KOPT-K1 (cell line): ENCODE measurements around the gene ERLEC1.
"Not testable (repeated sequence)": the region's sequence is repeated elsewhere in the genome, so short reads cannot be mapped to it uniquely, and the experiment has no call there.

Experiments
- H3K27ac ChIP-seq: fragments of 200-600 bp; sonication (generic); 2 replicates; pipeline ENCODE4 v1.5.1; 2016; ENCODE audit warnings: antibody characterized with exemption, mild to moderate bottlenecking, low read depth, low read length; ENCODE audit not compliant: poor library complexity, severe bottlenecking
- H3K36me3 ChIP-seq: fragments of 200-600 bp; sonication (generic); 2 replicates; pipeline ENCODE4 v1.5.1; 2017; ENCODE audit warnings: antibody characterized with exemption, mild to moderate bottlenecking, low read length, moderate library complexity; ENCODE audit not compliant: insufficient read depth
- H3K9me3 ChIP-seq: fragments of 200-600 bp; sonication (generic); 2 replicates; pipeline ENCODE4 v1.5.1; 2017; ENCODE audit warnings: antibody characterized with exemption, low read length, mild to moderate bottlenecking; ENCODE audit not compliant: insufficient read depth, poor library complexity, severe bottlenecking

ERLEC1 gene

GRCh38 chr2:53842891-53843290 lies 56.0 kb downstream of the ERLEC1 start:
- Histone ChIP-seq H3K36me3 (no peaks in the 10 kb centered on the region), H3K9me3 (no peaks in the 10 kb centered on the region), H3K27ac (no peak overlapping the region)

- Histone ChIP-seq H3K9me3 (no peaks in the 10 kb centered on the region), H3K36me3 (no peaks in the 10 kb centered on the region), H3K27ac (no peak overlapping the region)
These were observed 56.8 kb downstream of the ERLEC1 start for GRCh38 chr2:53843595-53843994.

- peaks cover 6% of the 10 kb centered on the region; the same call in 1 of the 2 replicates for H3K36me3 ChIP-seq
- H3K27ac ChIP-seq: no peak overlapping the region
- H3K9me3 ChIP-seq: no peaks in the 10 kb centered on the region
These were observed 61.2 kb downstream of the ERLEC1 start for GRCh38 chr2:53848062-53848461.

GRCh38 chr2:53851052-53851757 lies 64.4 kb downstream of the ERLEC1 start:
- H3K36me3 ChIP-seq: peaks cover 30% of the 10 kb centered on the region; the same call in 1 of the 2 replicates
- not testable (repeated sequence) for H3K9me3 ChIP-seq, H3K27ac ChIP-seq

GRCh38 chr2:53852532-53852931 lies 65.7 kb downstream of the ERLEC1 start:
- Histone ChIP-seq H3K9me3 (no peaks in the 10 kb centered on the region), H3K27ac (no peak overlapping the region), H3K36me3 (peaks cover 30% of the 10 kb centered on the region; the same call in 1 of the 2 replicates)

GRCh38 chr2:53854678-53855077 lies 67.8 kb downstream of the ERLEC1 start:
- H3K36me3 ChIP-seq: peaks cover 36% of the 10 kb centered on the region
- no peak overlapping the region for H3K27ac ChIP-seq
- no peaks in the 10 kb centered on the region for H3K9me3 ChIP-seq

GRCh38 chr2:53856272-53856671 lies 69.4 kb downstream of the ERLEC1 start:
- Histone ChIP-seq H3K36me3 (peaks cover 49% of the 10 kb centered on the region), H3K9me3 (no peaks in the 10 kb centered on the region), H3K27ac (no peak overlapping the region)

- Histone ChIP-seq H3K9me3 (no peaks in the 10 kb centered on the region), H3K27ac (no peak within 1 kb of the TSS), H3K36me3 (peaks cover 57% of the 10 kb centered on the region)
These were observed 72.7 kb downstream of the ERLEC1 start, which contains the start of gene GPR75 for GRCh38 chr2:53859206-53860181. Gene GPR75, minus strand, starts transcription at chr2:53859967. Its CDS starts 5,211 bp downstream, at chr2:53854756.

- H3K9me3 ChIP-seq: no peaks in the 10 kb centered on the region
- H3K36me3 ChIP-seq: peaks cover 70% of the 10 kb centered on the region
- no peak overlapping the region for H3K27ac ChIP-seq
These were observed 75.0 kb downstream of the ERLEC1 start for GRCh38 chr2:53861824-53862223.

- peaks cover 80% of the 10 kb centered on the region for H3K36me3 ChIP-seq
- no peak overlapping the region for H3K27ac ChIP-seq
- no peaks in the 10 kb centered on the region for H3K9me3 ChIP-seq
These were observed 76.8 kb downstream of the ERLEC1 start for GRCh38 chr2:53863538-53864227.

- Histone ChIP-seq H3K27ac (no peak overlapping the region), H3K9me3 (no peaks in the 10 kb centered on the region), H3K36me3 (peaks cover 90% of the 10 kb centered on the region)
These were observed 78.4 kb downstream of the ERLEC1 start for GRCh38 chr2:53865264-53865663.

GRCh38 chr2:53865962-53866361 lies 79.1 kb downstream of the ERLEC1 start:
- peaks cover 92% of the 10 kb centered on the region for H3K36me3 ChIP-seq
- no peak overlapping the region for H3K27ac ChIP-seq
- H3K9me3 ChIP-seq: no peaks in the 10 kb centered on the region

- H3K9me3 ChIP-seq: no peaks in the 10 kb centered on the region
- no peak overlapping the region for H3K27ac ChIP-seq
- H3K36me3 ChIP-seq: peaks cover 95% of the 10 kb centered on the region
These were observed 80.3 kb downstream of the ERLEC1 start for GRCh38 chr2:53867169-53867568.

GRCh38 chr2:53867773-53868172 lies 80.9 kb downstream of the ERLEC1 start:
- Histone ChIP-seq H3K36me3 (peaks cover 95% of the 10 kb centered on the region), H3K27ac (no peak overlapping the region), H3K9me3 (no peaks in the 10 kb centered on the region)
